Panc1 (cell line): Measurements from ENCODE around the gene GPC6. TPM values are rescaled to one million over a fixed set of nuclear protein-coding genes. Genes with fewer than 3 reads are reported as not detected.

ENCODE experiments used
- ATAC-seq: fragments of 200-7000 bp; cut with Tn5 transposase; 2 replicates; pipeline ENCODE4 v1.9.1; 2020; ENCODE audit warnings: mild to moderate bottlenecking, moderate library complexity
- BruUV-seq: library from RNA; stranded (reverse); fragments of 400-500 nt; replicated peaks from 2 replicates; lab custom pipeline; 2021; lab: Mats Ljungman, UMichigan
- CTCF ChIA-PET: fragments of 300-600 bp; sonication (Branson Sonifier 250); formaldehyde crosslinking; loops from one replicate; lab custom pipeline; 2022; ENCODE audit warnings: antibody characterized with exemption; lab: Charles Lee
- POLR2A ChIA-PET: fragments of 300-600 bp; sonication (Branson Sonifier 250); formaldehyde crosslinking; loops from one replicate; lab custom pipeline; 2022; ENCODE audit warnings: antibody characterized with exemption; lab: Charles Lee
- DNase-seq: peaks from one replicate; pipeline ENCODE4 v3.0.0-alpha.2; 2010; ENCODE audit warnings: low read depth, low spot score
- H3K27ac ChIP-seq: 2 replicates; pipeline ENCODE4 v1.5.1; 2011; ENCODE audit warnings: mild to moderate bottlenecking, low read length, inconsistent platforms
- H3K27me3 ChIP-seq: fragments of 200-500 bp; sonication (Bioruptor generic); 2 replicates; pipeline ENCODE4 v1.6.0; 2014; ENCODE audit warnings: low read length, inconsistent platforms; ENCODE audit not compliant: control insufficient read depth, insufficient read depth
- H3K36me3 ChIP-seq: fragments of 200-500 bp; sonication (Bioruptor generic); 2 replicates; pipeline ENCODE4 v1.5.1; 2014; ENCODE audit warnings: inconsistent platforms, mild to moderate bottlenecking, low read length, moderate library complexity; ENCODE audit not compliant: control insufficient read depth, insufficient read depth
- H3K4me1 ChIP-seq: 2 replicates; pipeline ENCODE4 v1.5.1; 2011; ENCODE audit warnings: inconsistent platforms, mild to moderate bottlenecking, low read length, moderate library complexity; ENCODE audit not compliant: control insufficient read depth, insufficient read depth
- H3K4me3 ChIP-seq, 2 experiments: 2 replicates each; pipeline ENCODE4 v1.5.1; 2011 to 2012; ENCODE audit warnings: low read depth in 2 of 2, low read length in 2 of 2, mild to moderate bottlenecking in 2 of 2, inconsistent platforms in 1 of 2, moderate library complexity in 1 of 2
- H3K9me3 ChIP-seq: fragments of 200-500 bp; sonication (Bioruptor generic); 2 replicates; pipeline ENCODE4 v1.5.1; 2014; ENCODE audit warnings: low read depth, mild to moderate bottlenecking, inconsistent platforms, low read length, moderate library complexity; ENCODE audit not compliant: control insufficient read depth, insufficient read depth
- POLR2AphosphoS5 ChIP-seq: IDR thresholded peaks from 2 replicates; pipeline ENCODE4 v1.6.1; 2012; ENCODE audit warnings: mild to moderate bottlenecking, low read depth, low read length, moderate library complexity
- SIN3A ChIP-seq: IDR thresholded peaks from 2 replicates; pipeline ENCODE4 v1.6.1; 2012; ENCODE audit warnings: low read depth, mild to moderate bottlenecking, low read length, moderate library complexity, borderline replicate concordance; ENCODE audit not compliant: insufficient read depth
- TCF7L2 ChIP-seq: IDR thresholded peaks from 2 replicates; pipeline ENCODE4 v1.6.1; 2011; ENCODE audit warnings: mild to moderate bottlenecking, low read depth, low read length, inconsistent platforms
- in situ Hi-C: cut with HindIII; loops from 2 replicates; pipeline ENCODE4 v1.10.0; 2016; ENCODE audit warnings: low sequenced_read_pairs, low pct_unique_long_range_greater_than_20kb
- intact Hi-C: fragments of 100-400 bp; cut with micrococcal nuclease; formaldehyde crosslinking; loops from one replicate; pipeline ENCODE4 v1.10.0; 2022; ENCODE audit not compliant: unreplicated experiment
- total RNA-seq: library from RNA; stranded (reverse); gene quantifications from one replicate; pipeline ENCODE4 v1.2.1, GENCODE V29; 2021; ENCODE audit not compliant: unreplicated experiment
- TF ChIP-seq, protein P1 (sequence below), 2 experiments: IDR thresholded peaks; 2 replicates each; pipeline ENCODE4 v1.6.1; 2011 to 2012; ENCODE audit warnings: low read depth in 2 of 2, control low read depth in 1 of 2, low read length in 1 of 2, mild to moderate bottlenecking in 1 of 2, moderate library complexity in 1 of 2; ENCODE audit not compliant: insufficient read depth in 1 of 2
- TF ChIP-seq, protein P2 (sequence below): fragments of 450-650 bp; IDR thresholded peaks from 2 replicates; pipeline ENCODE4 v1.5.1; 2017; ENCODE audit warnings: mild to moderate bottlenecking

Gene GPC6
- total RNA-seq, 1 experiment from 2014 or later: 4.8 TPM

DNA sequence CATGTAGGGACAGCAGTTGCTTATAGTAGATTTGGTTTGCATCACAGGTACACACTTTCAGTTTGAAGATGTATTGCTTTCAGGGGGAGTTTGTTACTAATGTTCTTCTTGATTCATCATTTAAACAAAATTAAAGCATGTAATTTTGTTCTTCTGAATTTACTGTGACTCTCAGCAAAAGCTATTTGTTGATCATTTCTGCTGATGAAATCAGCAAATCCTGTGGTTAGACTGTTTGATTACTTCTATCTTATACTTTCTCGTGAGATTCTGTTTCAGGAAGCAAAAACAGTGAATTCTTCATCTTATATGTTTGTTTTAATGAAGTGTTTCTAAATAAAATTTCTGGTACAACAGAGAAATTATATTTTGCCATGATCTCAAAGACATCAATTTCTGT, 497.6 kb downstream of the GPC6 start:
- Histone ChIP-seq H3K4me3 (no peak overlapping the region), H3K27me3 (no peaks in the 10 kb centered on the region), H3K27ac (no peak overlapping the region), H3K36me3 (no peaks in the 10 kb centered on the region), H3K4me1 (no peaks in the 10 kb centered on the region), H3K9me3 (no peaks in the 10 kb centered on the region)
- ChIA-PET CTCF (no interaction called here), POLR2A (no interaction called here)
- no peak for TF ChIP-seq TCF7L2
- TF ChIP-seq, protein P1, sequence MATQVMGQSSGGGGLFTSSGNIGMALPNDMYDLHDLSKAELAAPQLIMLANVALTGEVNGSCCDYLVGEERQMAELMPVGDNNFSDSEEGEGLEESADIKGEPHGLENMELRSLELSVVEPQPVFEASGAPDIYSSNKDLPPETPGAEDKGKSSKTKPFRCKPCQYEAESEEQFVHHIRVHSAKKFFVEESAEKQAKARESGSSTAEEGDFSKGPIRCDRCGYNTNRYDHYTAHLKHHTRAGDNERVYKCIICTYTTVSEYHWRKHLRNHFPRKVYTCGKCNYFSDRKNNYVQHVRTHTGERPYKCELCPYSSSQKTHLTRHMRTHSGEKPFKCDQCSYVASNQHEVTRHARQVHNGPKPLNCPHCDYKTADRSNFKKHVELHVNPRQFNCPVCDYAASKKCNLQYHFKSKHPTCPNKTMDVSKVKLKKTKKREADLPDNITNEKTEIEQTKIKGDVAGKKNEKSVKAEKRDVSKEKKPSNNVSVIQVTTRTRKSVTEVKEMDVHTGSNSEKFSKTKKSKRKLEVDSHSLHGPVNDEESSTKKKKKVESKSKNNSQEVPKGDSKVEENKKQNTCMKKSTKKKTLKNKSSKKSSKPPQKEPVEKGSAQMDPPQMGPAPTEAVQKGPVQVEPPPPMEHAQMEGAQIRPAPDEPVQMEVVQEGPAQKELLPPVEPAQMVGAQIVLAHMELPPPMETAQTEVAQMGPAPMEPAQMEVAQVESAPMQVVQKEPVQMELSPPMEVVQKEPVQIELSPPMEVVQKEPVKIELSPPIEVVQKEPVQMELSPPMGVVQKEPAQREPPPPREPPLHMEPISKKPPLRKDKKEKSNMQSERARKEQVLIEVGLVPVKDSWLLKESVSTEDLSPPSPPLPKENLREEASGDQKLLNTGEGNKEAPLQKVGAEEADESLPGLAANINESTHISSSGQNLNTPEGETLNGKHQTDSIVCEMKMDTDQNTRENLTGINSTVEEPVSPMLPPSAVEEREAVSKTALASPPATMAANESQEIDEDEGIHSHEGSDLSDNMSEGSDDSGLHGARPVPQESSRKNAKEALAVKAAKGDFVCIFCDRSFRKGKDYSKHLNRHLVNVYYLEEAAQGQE (IDR thresholded peaks at IDR 0.05; ENCODE audit: insufficient read depth in 1 of 2, low read depth in 2 of 2, low read length in 1 of 2): no peak
- no peak for TF ChIP-seq POLR2AphosphoS5
- no peak for TF ChIP-seq SIN3A
- TF ChIP-seq, protein P2, sequence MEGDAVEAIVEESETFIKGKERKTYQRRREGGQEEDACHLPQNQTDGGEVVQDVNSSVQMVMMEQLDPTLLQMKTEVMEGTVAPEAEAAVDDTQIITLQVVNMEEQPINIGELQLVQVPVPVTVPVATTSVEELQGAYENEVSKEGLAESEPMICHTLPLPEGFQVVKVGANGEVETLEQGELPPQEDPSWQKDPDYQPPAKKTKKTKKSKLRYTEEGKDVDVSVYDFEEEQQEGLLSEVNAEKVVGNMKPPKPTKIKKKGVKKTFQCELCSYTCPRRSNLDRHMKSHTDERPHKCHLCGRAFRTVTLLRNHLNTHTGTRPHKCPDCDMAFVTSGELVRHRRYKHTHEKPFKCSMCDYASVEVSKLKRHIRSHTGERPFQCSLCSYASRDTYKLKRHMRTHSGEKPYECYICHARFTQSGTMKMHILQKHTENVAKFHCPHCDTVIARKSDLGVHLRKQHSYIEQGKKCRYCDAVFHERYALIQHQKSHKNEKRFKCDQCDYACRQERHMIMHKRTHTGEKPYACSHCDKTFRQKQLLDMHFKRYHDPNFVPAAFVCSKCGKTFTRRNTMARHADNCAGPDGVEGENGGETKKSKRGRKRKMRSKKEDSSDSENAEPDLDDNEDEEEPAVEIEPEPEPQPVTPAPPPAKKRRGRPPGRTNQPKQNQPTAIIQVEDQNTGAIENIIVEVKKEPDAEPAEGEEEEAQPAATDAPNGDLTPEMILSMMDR: no peak
- no TSS peak for BruUV-seq
- no peak for DNase-seq
- in situ Hi-C loops: no loop called here
- intact Hi-C loops: no loop called here
- no peak for ATAC-seq

DNA sequence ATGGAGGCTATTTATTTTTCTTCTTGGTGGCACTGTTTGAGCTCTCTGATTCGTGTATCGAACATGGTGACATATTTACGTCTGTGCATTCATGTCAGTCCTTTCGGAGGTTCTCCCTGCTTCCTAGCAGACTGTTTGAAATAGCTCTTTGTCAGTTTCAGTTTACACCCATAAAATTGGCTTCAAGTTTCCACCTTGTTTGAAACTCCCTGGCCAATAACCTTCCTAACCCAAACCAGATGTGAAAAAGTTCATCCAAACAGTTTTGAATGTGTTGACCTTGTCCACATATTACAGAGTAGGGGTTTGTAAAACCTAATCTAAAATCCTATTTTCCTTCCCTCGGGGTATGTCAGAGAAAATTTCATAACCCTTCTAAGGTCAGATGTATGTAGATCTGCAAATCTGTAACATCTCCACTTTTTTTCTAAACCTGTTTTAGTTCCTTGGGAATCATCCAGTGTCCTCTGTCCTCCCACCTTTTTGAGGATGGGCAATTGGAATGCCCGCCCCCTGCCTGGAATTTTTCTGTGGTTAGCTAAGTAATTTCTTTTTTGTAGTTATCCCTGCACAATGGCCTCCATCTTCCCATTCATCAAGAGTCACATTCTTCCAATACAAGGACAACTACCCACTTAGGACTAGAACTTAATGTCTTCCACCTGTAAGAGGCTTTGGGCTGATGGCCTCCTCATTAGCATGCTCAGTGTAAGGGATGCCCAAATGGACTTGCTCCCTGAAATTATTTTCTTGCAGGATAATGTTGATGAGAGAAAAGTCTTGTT, 499.8 kb downstream of the GPC6 start:
- in situ Hi-C loops: no loop called here
- no peak for ATAC-seq
- ChIA-PET CTCF (no interaction called here), POLR2A (no interaction called here)
- Histone ChIP-seq H3K4me1 (no peaks in the 10 kb centered on the region), H3K9me3 (no peaks in the 10 kb centered on the region), H3K27me3 (no peaks in the 10 kb centered on the region), H3K36me3 (no peaks in the 10 kb centered on the region), H3K27ac (no peak overlapping the region), H3K4me3 (no peak overlapping the region)
- TF ChIP-seq, protein P2: no peak
- TF ChIP-seq, protein P1 (IDR thresholded peaks at IDR 0.05; ENCODE audit: insufficient read depth in 1 of 2, low read depth in 2 of 2, low read length in 1 of 2): no peak
- TF ChIP-seq POLR2AphosphoS5: no peak
- no peak for TF ChIP-seq SIN3A
- no peak for TF ChIP-seq TCF7L2
- no peak for DNase-seq
- intact Hi-C loops: no loop called here
- BruUV-seq: no TSS peak
